PC-9 (cell line): ENCODE results near the gene MALRD1. TPM values are rescaled to one million over a fixed set of nuclear protein-coding genes. Genes with fewer than 3 reads are reported as not detected.

Source experiments
- BruUV-seq: library from RNA; stranded (reverse); fragments of 400-500 nt; replicated peaks from 2 replicates; lab custom pipeline; 2021; lab: Mats Ljungman, UMichigan
- CTCF ChIA-PET: fragments of 300-600 bp; sonication (Branson Sonifier 250); formaldehyde crosslinking; loops from one replicate; lab custom pipeline; 2022; ENCODE audit warnings: antibody characterized with exemption; lab: Charles Lee
- POLR2A ChIA-PET: fragments of 300-600 bp; sonication (Branson Sonifier 250); formaldehyde crosslinking; loops from one replicate; lab custom pipeline; 2022; ENCODE audit warnings: antibody characterized with exemption; ENCODE audit not compliant: unreplicated experiment; lab: Charles Lee
- DNase-seq, 2 experiments: peaks; one replicate each; pipeline versions ENCODE4 v3.0.0 to v3.0.0-alpha.2; 2015 to 2022; ENCODE audit warnings: mixed read lengths in 1 of 2
- H2AFZ ChIP-seq: fragments of 200-600 bp; sonication (generic); 2 replicates; pipeline ENCODE4 v1.8.1; 2017; ENCODE audit warnings: antibody characterized with exemption
- H3F3A ChIP-seq: fragments of 200-600 bp; sonication (generic); 2 replicates; pipeline ENCODE4 v1.8.1; 2017; ENCODE audit warnings: antibody characterized with exemption, mild to moderate bottlenecking, low read depth; ENCODE audit not compliant: insufficient read depth
- H3K27ac ChIP-seq: fragments of 200-600 bp; sonication (generic); 2 replicates; pipeline ENCODE4 v1.6.1; 2016; ENCODE audit warnings: mixed run types
- H3K27me3 ChIP-seq: fragments of 200-600 bp; sonication (generic); 2 replicates; pipeline ENCODE4 v1.6.1; 2016; ENCODE audit warnings: low read depth, mixed run types; ENCODE audit not compliant: insufficient read depth
- H3K36me3 ChIP-seq: fragments of 200-600 bp; sonication (generic); 2 replicates; pipeline ENCODE4 v1.6.1; 2016; ENCODE audit warnings: low read depth, mixed run types
- H3K4me1 ChIP-seq: fragments of 200-600 bp; sonication (generic); replicated peaks from 2 replicates; pipeline ENCODE4 v1.6.1; 2016; ENCODE audit warnings: mixed run types; ENCODE audit not compliant: insufficient read depth
- H3K4me2 ChIP-seq: fragments of 200-600 bp; sonication (generic); 2 replicates; pipeline ENCODE4 v1.6.1; 2017; ENCODE audit warnings: mixed run types
- H3K4me3 ChIP-seq: fragments of 200-600 bp; sonication (generic); 2 replicates; pipeline ENCODE4 v1.6.1; 2016; ENCODE audit warnings: mixed run types
- H3K79me2 ChIP-seq: fragments of 200-600 bp; sonication (generic); 2 replicates; pipeline ENCODE4 v1.6.1; 2017; ENCODE audit warnings: low read depth, mixed run types
- H3K9me2 ChIP-seq: fragments of 200-600 bp; sonication (generic); 2 replicates; pipeline ENCODE4 v1.8.1; 2017; ENCODE audit warnings: mild to moderate bottlenecking; ENCODE audit not compliant: insufficient read depth
- H3K9me3 ChIP-seq: fragments of 200-600 bp; sonication (generic); 2 replicates; pipeline ENCODE4 v1.8.1; 2016; ENCODE audit warnings: low read depth; ENCODE audit not compliant: insufficient read depth
- H4K20me1 ChIP-seq: fragments of 200-600 bp; sonication (generic); 2 replicates; pipeline ENCODE4 v1.8.1; 2017; ENCODE audit not compliant: insufficient read depth
- EZH2 ChIP-seq: fragments of 200-600 bp; sonication (generic); IDR thresholded peaks from 2 replicates; pipeline ENCODE4 v1.8.0; 2017; ENCODE audit warnings: antibody characterized with exemption, low read depth
- intact Hi-C: fragments of 100-400 bp; cut with micrococcal nuclease; formaldehyde crosslinking; loops from one replicate; pipeline ENCODE4 v1.10.0; 2022; ENCODE audit not compliant: unreplicated experiment
- total RNA-seq: library from RNA; stranded (reverse); gene quantifications from 2 replicates; pipeline ENCODE4 v1.2.3, GENCODE V29; 2021
- TF ChIP-seq, protein P1 (sequence below): fragments of 200-600 bp; sonication (generic); conservative IDR thresholded peaks from 2 replicates; pipeline ENCODE4 v1.6.1; 2017; ENCODE audit warnings: mixed run types, antibody characterized with exemption, mild to moderate bottlenecking, moderate library complexity

Gene MALRD1
- total RNA-seq, 1 experiment from 2014 or later = not detected

DNA sequence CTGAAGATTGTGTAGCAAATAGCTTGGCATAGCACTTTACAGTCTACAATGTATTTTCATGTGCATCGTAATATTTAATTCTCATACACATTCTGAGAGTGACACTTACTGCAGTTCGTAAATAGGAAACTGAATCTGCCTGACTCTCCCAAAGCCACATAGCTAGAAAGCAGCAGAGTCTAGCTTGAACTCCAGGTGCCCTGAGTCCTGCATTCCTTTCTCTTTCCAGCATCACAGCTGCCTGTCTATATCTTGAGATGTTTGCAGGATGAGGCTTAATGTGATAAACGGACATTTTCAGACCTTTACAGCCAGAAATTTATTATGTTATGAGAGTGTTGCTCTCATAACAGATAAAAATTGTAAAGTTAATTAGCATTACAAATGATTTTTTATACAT is 634.8 kb downstream of the MALRD1 start:
- DNase-seq = no peak
- Histone ChIP-seq H3K27ac (no peak overlapping the region), H3F3A (no peaks in the 10 kb centered on the region), H3K4me1 (no peaks in the 10 kb centered on the region), H3K79me2 (no peaks in the 10 kb centered on the region), H2AFZ (no peak overlapping the region), H3K9me3 (no peaks in the 10 kb centered on the region), H3K4me3 (no peak overlapping the region), H3K27me3 (no peaks in the 10 kb centered on the region), H4K20me1 (no peaks in the 10 kb centered on the region), H3K4me2 (no peak overlapping the region), H3K36me3 (no peaks in the 10 kb centered on the region), H3K9me2 (no peaks in the 10 kb centered on the region)
- CTCF ChIA-PET = no interaction called here
- POLR2A ChIA-PET = no interaction called here
- intact Hi-C loops = no loop called here
- TF ChIP-seq EZH2 = no peak
- TF ChIP-seq, protein P1, sequence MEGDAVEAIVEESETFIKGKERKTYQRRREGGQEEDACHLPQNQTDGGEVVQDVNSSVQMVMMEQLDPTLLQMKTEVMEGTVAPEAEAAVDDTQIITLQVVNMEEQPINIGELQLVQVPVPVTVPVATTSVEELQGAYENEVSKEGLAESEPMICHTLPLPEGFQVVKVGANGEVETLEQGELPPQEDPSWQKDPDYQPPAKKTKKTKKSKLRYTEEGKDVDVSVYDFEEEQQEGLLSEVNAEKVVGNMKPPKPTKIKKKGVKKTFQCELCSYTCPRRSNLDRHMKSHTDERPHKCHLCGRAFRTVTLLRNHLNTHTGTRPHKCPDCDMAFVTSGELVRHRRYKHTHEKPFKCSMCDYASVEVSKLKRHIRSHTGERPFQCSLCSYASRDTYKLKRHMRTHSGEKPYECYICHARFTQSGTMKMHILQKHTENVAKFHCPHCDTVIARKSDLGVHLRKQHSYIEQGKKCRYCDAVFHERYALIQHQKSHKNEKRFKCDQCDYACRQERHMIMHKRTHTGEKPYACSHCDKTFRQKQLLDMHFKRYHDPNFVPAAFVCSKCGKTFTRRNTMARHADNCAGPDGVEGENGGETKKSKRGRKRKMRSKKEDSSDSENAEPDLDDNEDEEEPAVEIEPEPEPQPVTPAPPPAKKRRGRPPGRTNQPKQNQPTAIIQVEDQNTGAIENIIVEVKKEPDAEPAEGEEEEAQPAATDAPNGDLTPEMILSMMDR = no peak
- BruUV-seq = no TSS peak

DNA sequence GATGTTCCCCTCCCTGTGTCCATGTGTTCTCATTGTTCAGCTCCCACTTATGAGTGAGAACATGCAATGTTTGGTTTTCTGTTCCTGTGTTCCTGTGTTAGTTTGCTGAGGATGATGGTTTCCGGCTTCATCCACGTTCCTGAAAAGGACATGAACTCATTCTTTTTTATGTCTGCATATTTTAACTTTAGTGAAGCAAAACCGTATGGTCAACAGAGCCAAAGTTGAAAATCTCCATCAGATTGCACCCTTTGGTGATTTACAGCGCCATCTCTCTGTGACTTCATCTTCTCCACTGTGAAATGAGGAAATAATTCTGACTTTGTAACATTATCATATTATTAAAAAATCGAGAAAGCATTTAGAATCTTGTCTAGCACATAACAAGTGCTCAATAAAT is 635.4 kb downstream of the MALRD1 start:
- H3F3A ChIP-seq = no peaks in the 10 kb centered on the region
- no TSS peak for BruUV-seq
- H3K4me3 ChIP-seq = no peak overlapping the region
- no peak overlapping the region for H3K27ac ChIP-seq
- no peaks in the 10 kb centered on the region for H3K9me2 ChIP-seq
- CTCF ChIA-PET = no interaction called here
- H3K9me3 ChIP-seq = no peaks in the 10 kb centered on the region
- POLR2A ChIA-PET = no interaction called here
- TF ChIP-seq, protein P1 = no peak
- TF ChIP-seq EZH2 = no peak
- no peaks in the 10 kb centered on the region for H3K36me3 ChIP-seq
- H3K4me1 ChIP-seq = no peaks in the 10 kb centered on the region
- intact Hi-C loops = no loop called here
- H2AFZ ChIP-seq = no peak overlapping the region
- H3K27me3 ChIP-seq = no peaks in the 10 kb centered on the region
- no peak for DNase-seq
- no peaks in the 10 kb centered on the region for H3K79me2 ChIP-seq
- no peak overlapping the region for H3K4me2 ChIP-seq
- H4K20me1 ChIP-seq = no peaks in the 10 kb centered on the region

DNA sequence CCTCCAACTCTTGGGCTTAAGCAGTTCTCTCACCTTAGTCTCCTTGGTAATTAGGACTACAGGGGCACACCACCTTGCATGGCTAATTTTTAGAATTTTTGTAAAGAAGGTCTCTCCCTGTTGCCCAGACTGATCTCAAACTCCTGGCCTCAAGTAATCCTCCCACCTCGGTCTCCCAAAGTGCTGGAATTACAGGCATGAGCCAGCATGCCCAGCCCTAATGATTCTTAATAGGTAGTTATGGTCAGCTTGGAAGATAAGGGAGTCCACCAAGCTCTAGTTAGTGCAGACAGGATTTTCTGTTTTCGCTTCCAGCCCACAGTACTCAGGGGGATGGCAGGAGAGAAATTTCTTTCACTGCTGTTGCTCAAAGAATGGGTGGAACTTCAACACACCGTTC is 639.7 kb downstream of the MALRD1 start:
- CTCF ChIA-PET = no interaction called here
- H3K4me3 ChIP-seq = no peak overlapping the region
- H3K27ac ChIP-seq = no peak overlapping the region
- no peaks in the 10 kb centered on the region for H3K4me1 ChIP-seq
- no peaks in the 10 kb centered on the region for H4K20me1 ChIP-seq
- H3K9me3 ChIP-seq = no peaks in the 10 kb centered on the region
- H3K79me2 ChIP-seq = no peaks in the 10 kb centered on the region
- no peaks in the 10 kb centered on the region for H3F3A ChIP-seq
- H3K9me2 ChIP-seq = no peaks in the 10 kb centered on the region
- TF ChIP-seq EZH2 = no peak
- TF ChIP-seq, protein P1 = no peak
- intact Hi-C loops = no loop called here
- BruUV-seq = no TSS peak
- H3K27me3 ChIP-seq = no peaks in the 10 kb centered on the region
- no peak overlapping the region for H2AFZ ChIP-seq
- no peak overlapping the region for H3K4me2 ChIP-seq
- no peak for DNase-seq
- H3K36me3 ChIP-seq = no peaks in the 10 kb centered on the region
- POLR2A ChIA-PET = no interaction called here
